Esophagus muscularis mucosa (tissue), 4 donors: ENCODE measurements around the gene GNB1. TPM values are rescaled to one million over a fixed set of nuclear protein-coding genes. Genes with fewer than 3 reads are reported as not detected.

Experiments used
- DNase-seq: peaks from one replicate; pipeline ENCODE4 v3.0.0-alpha.2; 2017; ENCODE audit errors: extremely low spot score
- H3K27ac ChIP-seq, 4 donors: fragments of 200-600 bp; sonication (generic); replicated peaks in 1 of 4; 1 replicate in 3 of 4; 2 replicates in 1 of 4; pipeline ENCODE4 v1.5.1; 2016 to 2019; ENCODE audit warnings: mild to moderate bottlenecking in 1 of 4
- H3K27me3 ChIP-seq, 4 donors: fragments of 200-600 bp; sonication (generic); one replicate each; pipeline versions ENCODE4 v1.5.1 to v1.6.0; 2016 to 2019
- H3K36me3 ChIP-seq, 4 donors: fragments of 200-600 bp; sonication (generic); one replicate each; pipeline ENCODE4 v1.5.1; 2016 to 2019
- H3K4me1 ChIP-seq, 4 donors: fragments of 200-600 bp; sonication (generic); one replicate each; pipeline ENCODE4 v1.5.1; 2016 to 2019
- H3K4me3 ChIP-seq, 4 donors: fragments of 200-600 bp; sonication (generic); 1 replicate in 2 of 4; 2 replicates in 2 of 4; pipeline ENCODE4 v1.5.1; 2016 to 2019; ENCODE audit warnings: mild to moderate bottlenecking in 4 of 4, moderate library complexity in 1 of 4
- H3K9me3 ChIP-seq, 4 donors: fragments of 200-600 bp; sonication (generic); 1 replicate in 3 of 4; 2 replicates in 1 of 4; pipeline ENCODE4 v1.5.1; 2016 to 2019
- EP300 ChIP-seq: sonication (generic); formaldehyde crosslinking; IDR thresholded peaks from one replicate; pipeline ENCODE4 v1.6.1; 2017; ENCODE audit warnings: antibody characterized with exemption
- POLR2A ChIP-seq: fragments of 450-650 bp; IDR thresholded peaks from one replicate; pipeline ENCODE4 v1.6.1; 2017; ENCODE audit warnings: antibody characterized with exemption, moderate library complexity, mild to moderate bottlenecking, low read depth
- POLR2AphosphoS5 ChIP-seq, 2 donors: sonication (generic); formaldehyde crosslinking; IDR thresholded peaks; one replicate each; pipeline ENCODE4 v1.6.1; 2017; ENCODE audit warnings: antibody characterized with exemption in 2 of 2
- WGBS: methylation state at CpG from one replicate; pipeline ENCODE4 v1.1.5; 2018; 5-methylcytosine and 5-hydroxymethylcytosine counted together
- intact Hi-C: fragments of 100-400 bp; cut with DNase I; formaldehyde crosslinking; loops from one replicate; pipeline ENCODE4 v1.15.1; 2023
- total RNA-seq, 4 donors: library from RNA; depleted of rRNA; stranded (reverse); fragments of >200 nt; gene quantifications; one replicate each; pipeline versions ENCODE4 v1.1.0 to v1.2.1, GENCODE V29; 2016
- TF ChIP-seq, protein P1 (sequence below), 3 experiments: fragments of 200-600 bp in 2 of 3; fragments of 450-650 bp in 1 of 3; sonication (generic) in 2 of 3; IDR thresholded peaks; one replicate each; pipeline ENCODE4 v1.5.1; 2017 to 2019; ENCODE audit warnings: antibody characterized with exemption in 3 of 3, mild to moderate bottlenecking in 2 of 3, moderate library complexity in 1 of 3

GNB1 gene
- total RNA-seq, 4 donors from 2014 or later, result 124 to 166 (median 161) TPM

DNA sequence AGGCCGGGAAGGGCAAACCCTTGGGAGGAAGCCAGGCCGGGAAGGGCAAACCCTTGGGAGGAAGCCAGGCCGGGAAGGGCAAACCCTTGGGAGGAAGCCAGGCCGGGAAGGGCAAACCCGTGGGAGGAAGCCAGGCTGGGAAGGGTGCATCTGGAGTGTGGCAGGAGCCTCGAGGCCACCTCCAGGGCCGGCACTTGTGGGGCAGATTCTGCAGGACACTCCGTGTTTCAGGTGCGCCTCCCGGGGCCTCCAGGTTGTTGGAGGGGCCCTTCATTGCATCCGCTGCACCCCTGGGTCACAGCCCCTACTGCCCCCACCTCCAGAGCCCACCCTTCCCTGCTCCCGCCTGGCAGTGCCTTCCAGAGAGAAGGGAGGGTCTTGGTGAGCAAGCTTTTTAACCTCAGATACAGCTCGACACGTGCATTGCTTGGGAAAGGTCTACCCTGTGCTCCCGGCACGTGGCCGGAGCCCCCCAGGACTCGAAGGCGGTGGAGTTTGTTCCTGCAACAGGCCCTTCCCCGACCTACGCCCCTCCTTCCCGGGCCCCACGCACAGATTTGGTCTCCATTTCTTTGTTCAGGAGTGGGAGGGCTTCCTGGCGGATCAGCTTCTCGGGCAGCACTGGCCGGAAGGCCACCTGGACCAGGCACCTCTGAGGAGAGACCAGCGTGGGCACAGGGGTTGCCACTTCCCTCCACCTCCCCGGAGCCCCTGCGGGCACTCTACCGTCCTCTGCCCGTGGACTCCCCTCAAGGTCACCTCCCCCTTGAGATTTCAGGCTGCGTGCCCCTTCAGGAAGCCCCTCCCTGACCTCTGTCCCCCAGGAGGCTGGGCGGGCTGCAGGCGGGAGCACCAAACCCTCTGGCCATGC, 37.6 kb upstream of the GNB1 start:
- 71% methylated on average over 23 of the region's 34 CpGs for WGBS
- TF ChIP-seq EP300 (no peak), POLR2AphosphoS5 (IDR thresholded peaks at IDR 0.05) (no peak), POLR2A (no peak)
- TF ChIP-seq, protein P1, sequence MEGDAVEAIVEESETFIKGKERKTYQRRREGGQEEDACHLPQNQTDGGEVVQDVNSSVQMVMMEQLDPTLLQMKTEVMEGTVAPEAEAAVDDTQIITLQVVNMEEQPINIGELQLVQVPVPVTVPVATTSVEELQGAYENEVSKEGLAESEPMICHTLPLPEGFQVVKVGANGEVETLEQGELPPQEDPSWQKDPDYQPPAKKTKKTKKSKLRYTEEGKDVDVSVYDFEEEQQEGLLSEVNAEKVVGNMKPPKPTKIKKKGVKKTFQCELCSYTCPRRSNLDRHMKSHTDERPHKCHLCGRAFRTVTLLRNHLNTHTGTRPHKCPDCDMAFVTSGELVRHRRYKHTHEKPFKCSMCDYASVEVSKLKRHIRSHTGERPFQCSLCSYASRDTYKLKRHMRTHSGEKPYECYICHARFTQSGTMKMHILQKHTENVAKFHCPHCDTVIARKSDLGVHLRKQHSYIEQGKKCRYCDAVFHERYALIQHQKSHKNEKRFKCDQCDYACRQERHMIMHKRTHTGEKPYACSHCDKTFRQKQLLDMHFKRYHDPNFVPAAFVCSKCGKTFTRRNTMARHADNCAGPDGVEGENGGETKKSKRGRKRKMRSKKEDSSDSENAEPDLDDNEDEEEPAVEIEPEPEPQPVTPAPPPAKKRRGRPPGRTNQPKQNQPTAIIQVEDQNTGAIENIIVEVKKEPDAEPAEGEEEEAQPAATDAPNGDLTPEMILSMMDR (IDR thresholded peaks at IDR 0.05), result no peak
- no peak for DNase-seq

DNA sequence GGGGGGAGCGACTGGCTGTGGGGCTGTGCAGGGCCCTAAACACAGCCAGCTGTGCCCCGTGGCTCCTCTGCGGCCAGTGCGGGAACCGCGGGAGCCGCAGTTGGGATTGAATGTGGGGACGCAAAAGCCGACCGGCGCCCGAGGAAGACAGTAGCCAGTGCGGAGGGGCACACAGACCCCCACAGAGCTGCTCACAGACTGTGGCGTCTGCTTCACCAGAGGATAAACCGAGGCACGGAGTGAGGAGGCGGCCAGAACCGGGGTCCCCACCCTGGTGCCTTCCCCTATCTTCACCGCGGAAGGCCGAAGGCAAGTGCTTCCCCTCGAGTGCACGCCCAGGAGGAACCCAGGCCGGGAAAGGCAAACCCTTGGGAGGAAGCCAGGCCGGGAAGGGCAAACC, 36.9 kb upstream of the GNB1 start:
- intact Hi-C loops, result no loop called here
- 93% methylated on average over 15 of the region's 25 CpGs for WGBS
- Histone ChIP-seq H3K27ac (no peak overlapping the region), H3K4me3 (no peak overlapping the region), H3K9me3 (no peaks in the 10 kb centered on the region), H3K4me1 (peaks cover 0 to 11% (median 3%) of the 10 kb centered on the region in 4 donors), H3K36me3 (no peaks in the 10 kb centered on the region), H3K27me3 (peaks cover 0 to 19% (median 0%) of the 10 kb centered on the region in 4 donors)
- no peak for DNase-seq
- TF ChIP-seq POLR2A (no peak), POLR2AphosphoS5 (IDR thresholded peaks at IDR 0.05) (no peak), EP300 (no peak)
- TF ChIP-seq, protein P1 (IDR thresholded peaks at IDR 0.05), result no peak

More for the DNA sequence above, 37.6 kb upstream of the GNB1 start:
- H3K27me3 ChIP-seq, result peaks cover 0 to 19% (median 0%) of the 10 kb centered on the region in 4 donors
- H3K36me3 ChIP-seq, result no peaks in the 10 kb centered on the region
- no peak overlapping the region for H3K4me3 ChIP-seq
- no peak overlapping the region for H3K27ac ChIP-seq
- intact Hi-C loops, result no loop called here
- peaks cover 0 to 11% (median 3%) of the 10 kb centered on the region in 4 donors for H3K4me1 ChIP-seq
- H3K9me3 ChIP-seq, result no peaks in the 10 kb centered on the region

DNA sequence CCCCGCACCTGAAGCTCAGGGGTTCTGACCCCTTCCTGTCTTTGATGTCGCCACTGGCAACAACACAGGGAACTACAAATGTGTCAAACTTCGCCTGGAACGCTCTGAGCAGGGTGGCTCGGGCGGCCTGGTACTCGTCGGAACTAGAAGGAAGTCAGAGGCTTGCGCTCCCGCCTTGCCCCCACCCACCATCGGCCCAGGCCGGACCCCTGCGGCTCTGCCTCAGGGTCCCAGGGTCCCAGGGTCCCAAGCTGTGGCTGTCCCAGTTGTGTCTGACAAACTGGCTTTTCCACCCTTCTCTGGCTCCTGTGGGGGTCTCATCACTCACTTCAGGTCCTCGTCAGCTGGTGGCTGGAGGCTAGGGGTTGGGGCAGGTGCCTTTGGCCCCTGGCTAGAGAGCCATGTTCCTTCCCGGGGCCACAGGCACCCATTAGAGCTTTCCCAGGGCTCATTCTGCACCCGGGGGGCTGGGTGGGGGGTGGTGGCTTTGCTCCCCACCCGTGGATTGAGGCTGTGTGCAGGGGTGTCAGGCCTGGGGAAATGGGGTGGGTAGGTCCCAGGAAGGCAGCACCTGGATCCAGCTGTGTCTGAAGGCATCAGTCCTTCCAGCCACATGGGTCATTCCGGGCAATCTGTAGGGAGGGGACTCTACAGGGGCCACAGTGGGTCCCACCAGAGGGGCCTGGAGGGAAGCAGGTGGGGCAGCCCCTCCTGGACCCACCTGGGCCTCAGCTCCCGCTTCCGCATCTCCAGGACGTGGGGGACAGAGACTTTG, 36.2 kb upstream of the GNB1 start:
- DNase-seq, result no peak
- 92% methylated on average over 9 of the region's 21 CpGs for WGBS
- intact Hi-C loops, result no loop called here
- Histone ChIP-seq H3K36me3 (no peaks in the 10 kb centered on the region), H3K9me3 (no peaks in the 10 kb centered on the region), H3K27ac (no peak overlapping the region), H3K4me1 (peaks cover 0 to 11% (median 3%) of the 10 kb centered on the region in 4 donors), H3K4me3 (no peak overlapping the region), H3K27me3 (peaks cover 0 to 19% (median 0%) of the 10 kb centered on the region in 4 donors)
- TF ChIP-seq POLR2A, result no peak
- TF ChIP-seq EP300, result no peak
- TF ChIP-seq, protein P1 (IDR thresholded peaks at IDR 0.05), result no peak
- TF ChIP-seq POLR2AphosphoS5 (IDR thresholded peaks at IDR 0.05), result no peak

DNA sequence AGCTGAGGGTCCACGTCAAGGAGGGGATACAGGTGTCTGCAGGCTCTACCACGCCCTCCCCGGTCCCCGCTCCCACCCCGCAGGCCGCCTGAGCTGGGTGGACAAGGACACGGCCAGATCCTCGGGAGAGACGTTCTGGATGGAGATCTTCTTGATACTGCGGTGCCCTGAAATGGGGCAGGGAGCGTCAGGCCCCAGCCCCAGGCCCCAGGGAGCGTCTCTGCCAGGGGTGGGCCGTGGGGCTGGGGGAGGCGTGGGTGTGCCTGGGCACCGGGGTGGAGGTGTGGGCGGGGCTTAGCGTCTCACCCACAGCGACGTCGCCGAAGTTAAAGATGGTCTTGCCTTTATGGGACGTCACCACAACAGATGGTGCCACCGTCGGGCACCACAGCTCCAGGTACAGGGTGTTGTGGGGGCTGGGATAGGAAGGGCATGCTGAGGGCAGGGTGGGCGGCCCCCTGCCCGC, 35.5 kb upstream of the GNB1 start:
- 40% methylated on average over 1 of the region's 26 CpGs for WGBS
- Histone ChIP-seq H3K4me1 (peaks cover 0 to 11% (median 3%) of the 10 kb centered on the region in 4 donors), H3K27ac (no peak overlapping the region), H3K4me3 (no peak overlapping the region), H3K27me3 (peaks cover 0 to 19% (median 0%) of the 10 kb centered on the region in 4 donors), H3K9me3 (no peaks in the 10 kb centered on the region), H3K36me3 (no peaks in the 10 kb centered on the region)
- DNase-seq, result no peak
- intact Hi-C loops, result no loop called here
- no peak for TF ChIP-seq POLR2AphosphoS5 (IDR thresholded peaks at IDR 0.05)
- TF ChIP-seq, protein P1 (IDR thresholded peaks at IDR 0.05), result no peak
- TF ChIP-seq EP300, result no peak
- no peak for TF ChIP-seq POLR2A
